GM23338 (cell line): Measurements from ENCODE around the gene CCN6. TPM values are rescaled to one million over a fixed set of nuclear protein-coding genes. Genes with fewer than 3 reads are reported as not detected.

Experiments
- ATAC-seq: fragments of 200-7000 bp; cut with Tn5 transposase; 3 replicates; pipeline ENCODE4 v1.9.1; 2020
- DNase-seq: peaks from one replicate; pipeline ENCODE4 v3.0.0-alpha.2; 2015; ENCODE audit warnings: low spot score
- H2AFZ ChIP-seq: fragments of 200-600 bp; sonication (generic); 2 replicates; pipeline ENCODE4 v1.8.0; 2016; ENCODE audit warnings: antibody characterized with exemption, mild to moderate bottlenecking, moderate library complexity
- H3F3A ChIP-seq: fragments of 200-600 bp; sonication (generic); replicated peaks from 2 replicates; pipeline ENCODE4 v1.8.0; 2017; ENCODE audit warnings: antibody characterized with exemption, mixed run types, low read depth
- H3K27ac ChIP-seq: fragments of 200-600 bp; sonication (generic); 2 replicates; pipeline ENCODE4 v1.6.1; 2016; ENCODE audit warnings: low read depth
- H3K27me3 ChIP-seq: fragments of 200-600 bp; sonication (generic); 2 replicates; pipeline ENCODE4 v1.8.0; 2016; ENCODE audit warnings: mild to moderate bottlenecking, mixed run types, moderate library complexity; ENCODE audit not compliant: insufficient read depth
- H3K36me3 ChIP-seq: fragments of 200-600 bp; sonication (generic); 2 replicates; pipeline ENCODE4 v1.8.0; 2016; ENCODE audit warnings: mild to moderate bottlenecking; ENCODE audit not compliant: insufficient read depth
- H3K4me1 ChIP-seq: fragments of 200-600 bp; sonication (generic); 2 replicates; pipeline ENCODE4 v1.8.0; 2016; ENCODE audit warnings: mild to moderate bottlenecking, moderate library complexity; ENCODE audit not compliant: insufficient read depth
- H3K4me2 ChIP-seq: fragments of 200-600 bp; sonication (generic); 2 replicates; pipeline ENCODE4 v1.7.1; 2017; ENCODE audit warnings: mixed run types
- H3K4me3 ChIP-seq: fragments of 200-600 bp; sonication (generic); 2 replicates; pipeline ENCODE4 v1.6.1; 2016; ENCODE audit warnings: mixed run types
- H3K79me2 ChIP-seq: fragments of 200-600 bp; sonication (generic); replicated peaks from 2 replicates; pipeline ENCODE4 v1.8.0; 2017; ENCODE audit warnings: mild to moderate bottlenecking; ENCODE audit not compliant: insufficient read depth
- H3K9me2 ChIP-seq: fragments of 200-600 bp; sonication (generic); 2 replicates; pipeline ENCODE4 v1.8.0; 2017; ENCODE audit not compliant: insufficient read depth
- H4K20me1 ChIP-seq: fragments of 200-600 bp; sonication (generic); replicated peaks from 2 replicates; pipeline ENCODE4 v1.8.0; 2017; ENCODE audit warnings: mild to moderate bottlenecking; ENCODE audit not compliant: insufficient read depth
- H3K27ac Mint-ChIP-seq: 2 replicates; pipeline ENCODE4 v1.8.0; 2020; ENCODE audit warnings: inconsistent platforms, mild to moderate bottlenecking, moderate library complexity, mixed read lengths
- H3K27me3 Mint-ChIP-seq: 3 replicates; pipeline ENCODE4 v1.8.0; 2022; ENCODE audit warnings: low read depth, mild to moderate bottlenecking, moderate library complexity, mixed read lengths, inconsistent platforms; ENCODE audit not compliant: insufficient read depth, poor library complexity
- H3K36me3 Mint-ChIP-seq: 3 replicates; pipeline ENCODE4 v1.8.0; 2021; ENCODE audit warnings: low read depth, mild to moderate bottlenecking, inconsistent platforms, moderate library complexity, mixed read lengths
- H3K4me1 Mint-ChIP-seq: 3 replicates; pipeline ENCODE4 v1.8.0; 2020; ENCODE audit warnings: mild to moderate bottlenecking, inconsistent platforms, mixed read lengths
- H3K4me3 Mint-ChIP-seq: 3 replicates; pipeline ENCODE4 v1.8.0; 2021; ENCODE audit warnings: moderate library complexity, mild to moderate bottlenecking, inconsistent platforms, mixed read lengths
- H3K9me3 Mint-ChIP-seq: 3 replicates; pipeline ENCODE4 v1.8.0; 2020; ENCODE audit warnings: moderate library complexity, mild to moderate bottlenecking, inconsistent platforms, mixed read lengths
- CREB1 ChIP-seq: fragments of 250-450 bp; sonication (Bioruptor Pico); IDR thresholded peaks from 2 replicates; pipeline ENCODE4 v1.5.0; 2020; ENCODE audit warnings: low read depth, mild to moderate bottlenecking, moderate library complexity
- EZH2 ChIP-seq: fragments of 200-600 bp; sonication (generic); IDR thresholded peaks from one replicate; pipeline ENCODE4 v1.8.0; 2017; ENCODE audit warnings: antibody characterized with exemption, mild to moderate bottlenecking, low read depth; ENCODE audit not compliant: unreplicated experiment
- EZH2phosphoT487 ChIP-seq: fragments of 200-600 bp; sonication (generic); IDR thresholded peaks from one replicate; pipeline ENCODE4 v1.8.1; 2018; ENCODE audit warnings: antibody characterized with exemption; ENCODE audit not compliant: unreplicated experiment
- JUNB ChIP-seq: IDR thresholded peaks from one replicate; pipeline ENCODE4 v1.6.1; 2016; ENCODE audit warnings: antibody characterized with exemption; ENCODE audit not compliant: unreplicated experiment
- NANOG ChIP-seq: IDR thresholded peaks from 2 replicates; pipeline ENCODE4 v1.6.1; 2016; ENCODE audit warnings: antibody characterized with exemption, borderline replicate concordance
- polyA plus RNA-seq: library from polyadenylated mRNA; unstranded; fragments of >200 nt; fragmentation: Nextera tagmentation; extraction: Ambion mirVana; gene quantifications from 2 replicates; pipeline ENCODE4 v1.2.1, GENCODE V29; 2016
- total RNA-seq: library from RNA; depleted of rRNA; stranded (reverse); fragments of >200 nt; shearing (Covaris generic); gene quantifications from 2 replicates; pipeline ENCODE4 v1.2.3, GENCODE V29; 2014
- TF ChIP-seq, protein P1 (sequence below): fragments of 250-450 bp; sonication (Bioruptor Pico); IDR thresholded peaks from 2 replicates; pipeline ENCODE4 v1.5.0; 2020; ENCODE audit warnings: mild to moderate bottlenecking, moderate library complexity

Gene CCN6
- total and polyA plus RNA-seq, 2 experiments from 2014 or later: 0.65 TPM; not detected in 1

DNA sequence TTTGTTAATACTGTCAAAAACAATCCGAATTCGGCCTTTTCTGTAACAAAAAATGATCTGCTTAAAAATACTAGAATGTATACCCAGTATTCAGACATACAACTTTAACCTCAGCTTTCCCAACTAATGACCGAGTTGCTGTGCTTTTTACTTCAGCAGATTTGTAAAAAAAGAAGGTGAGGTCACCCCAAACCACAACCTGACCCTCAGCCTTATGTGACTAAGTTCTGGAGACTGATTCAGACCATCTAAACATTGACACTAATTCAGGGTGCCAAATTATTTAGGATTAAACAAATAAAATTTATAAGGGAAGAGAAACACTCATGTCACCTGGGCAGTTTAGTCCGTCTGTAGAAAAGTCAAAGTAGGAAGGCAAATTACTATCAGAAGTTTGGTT, 7.7 kb downstream of the CCN6 start (continued):
- TF ChIP-seq, protein P1, sequence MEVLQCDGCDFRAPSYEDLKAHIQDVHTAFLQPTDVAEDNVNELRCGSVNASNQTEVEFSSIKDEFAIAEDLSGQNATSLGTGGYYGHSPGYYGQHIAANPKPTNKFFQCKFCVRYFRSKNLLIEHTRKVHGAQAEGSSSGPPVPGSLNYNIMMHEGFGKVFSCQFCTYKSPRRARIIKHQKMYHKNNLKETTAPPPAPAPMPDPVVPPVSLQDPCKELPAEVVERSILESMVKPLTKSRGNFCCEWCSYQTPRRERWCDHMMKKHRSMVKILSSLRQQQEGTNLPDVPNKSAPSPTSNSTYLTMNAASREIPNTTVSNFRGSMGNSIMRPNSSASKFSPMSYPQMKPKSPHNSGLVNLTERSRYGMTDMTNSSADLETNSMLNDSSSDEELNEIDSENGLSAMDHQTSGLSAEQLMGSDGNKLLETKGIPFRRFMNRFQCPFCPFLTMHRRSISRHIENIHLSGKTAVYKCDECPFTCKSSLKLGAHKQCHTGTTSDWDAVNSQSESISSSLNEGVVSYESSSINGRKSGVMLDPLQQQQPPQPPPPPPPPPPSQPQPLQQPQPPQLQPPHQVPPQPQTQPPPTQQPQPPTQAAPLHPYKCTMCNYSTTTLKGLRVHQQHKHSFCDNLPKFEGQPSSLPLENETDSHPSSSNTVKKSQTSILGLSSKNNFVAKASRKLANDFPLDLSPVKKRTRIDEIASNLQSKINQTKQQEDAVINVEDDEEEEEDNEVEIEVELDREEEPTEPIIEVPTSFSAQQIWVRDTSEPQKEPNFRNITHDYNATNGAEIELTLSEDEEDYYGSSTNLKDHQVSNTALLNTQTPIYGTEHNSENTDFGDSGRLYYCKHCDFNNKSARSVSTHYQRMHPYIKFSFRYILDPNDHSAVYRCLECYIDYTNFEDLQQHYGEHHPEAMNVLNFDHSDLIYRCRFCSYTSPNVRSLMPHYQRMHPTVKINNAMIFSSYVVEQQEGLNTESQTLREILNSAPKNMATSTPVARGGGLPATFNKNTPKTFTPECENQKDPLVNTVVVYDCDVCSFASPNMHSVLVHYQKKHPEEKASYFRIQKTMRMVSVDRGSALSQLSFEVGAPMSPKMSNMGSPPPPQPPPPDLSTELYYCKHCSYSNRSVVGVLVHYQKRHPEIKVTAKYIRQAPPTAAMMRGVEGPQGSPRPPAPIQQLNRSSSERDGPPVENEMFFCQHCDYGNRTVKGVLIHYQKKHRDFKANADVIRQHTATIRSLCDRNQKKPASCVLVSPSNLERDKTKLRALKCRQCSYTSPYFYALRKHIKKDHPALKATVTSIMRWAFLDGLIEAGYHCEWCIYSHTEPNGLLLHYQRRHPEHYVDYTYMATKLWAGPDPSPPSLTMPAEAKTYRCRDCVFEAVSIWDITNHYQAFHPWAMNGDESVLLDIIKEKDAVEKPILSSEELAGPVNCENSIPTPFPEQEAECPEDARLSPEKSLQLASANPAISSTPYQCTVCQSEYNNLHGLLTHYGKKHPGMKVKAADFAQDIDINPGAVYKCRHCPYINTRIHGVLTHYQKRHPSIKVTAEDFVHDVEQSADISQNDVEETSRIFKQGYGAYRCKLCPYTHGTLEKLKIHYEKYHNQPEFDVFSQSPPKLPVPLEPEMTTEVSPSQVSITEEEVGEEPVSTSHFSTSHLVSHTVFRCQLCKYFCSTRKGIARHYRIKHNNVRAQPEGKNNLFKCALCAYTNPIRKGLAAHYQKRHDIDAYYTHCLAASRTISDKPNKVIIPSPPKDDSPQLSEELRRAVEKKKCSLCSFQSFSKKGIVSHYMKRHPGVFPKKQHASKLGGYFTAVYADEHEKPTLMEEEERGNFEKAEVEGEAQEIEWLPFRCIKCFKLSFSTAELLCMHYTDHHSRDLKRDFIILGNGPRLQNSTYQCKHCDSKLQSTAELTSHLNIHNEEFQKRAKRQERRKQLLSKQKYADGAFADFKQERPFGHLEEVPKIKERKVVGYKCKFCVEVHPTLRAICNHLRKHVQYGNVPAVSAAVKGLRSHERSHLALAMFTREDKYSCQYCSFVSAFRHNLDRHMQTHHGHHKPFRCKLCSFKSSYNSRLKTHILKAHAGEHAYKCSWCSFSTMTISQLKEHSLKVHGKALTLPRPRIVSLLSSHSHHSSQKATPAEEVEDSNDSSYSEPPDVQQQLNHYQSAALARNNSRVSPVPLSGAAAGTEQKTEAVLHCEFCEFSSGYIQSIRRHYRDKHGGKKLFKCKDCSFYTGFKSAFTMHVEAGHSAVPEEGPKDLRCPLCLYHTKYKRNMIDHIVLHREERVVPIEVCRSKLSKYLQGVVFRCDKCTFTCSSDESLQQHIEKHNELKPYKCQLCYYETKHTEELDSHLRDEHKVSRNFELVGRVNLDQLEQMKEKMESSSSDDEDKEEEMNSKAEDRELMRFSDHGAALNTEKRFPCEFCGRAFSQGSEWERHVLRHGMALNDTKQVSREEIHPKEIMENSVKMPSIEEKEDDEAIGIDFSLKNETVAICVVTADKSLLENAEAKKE: no peak
- TF ChIP-seq EZH2 (no peak), JUNB (no peak)

DNA sequence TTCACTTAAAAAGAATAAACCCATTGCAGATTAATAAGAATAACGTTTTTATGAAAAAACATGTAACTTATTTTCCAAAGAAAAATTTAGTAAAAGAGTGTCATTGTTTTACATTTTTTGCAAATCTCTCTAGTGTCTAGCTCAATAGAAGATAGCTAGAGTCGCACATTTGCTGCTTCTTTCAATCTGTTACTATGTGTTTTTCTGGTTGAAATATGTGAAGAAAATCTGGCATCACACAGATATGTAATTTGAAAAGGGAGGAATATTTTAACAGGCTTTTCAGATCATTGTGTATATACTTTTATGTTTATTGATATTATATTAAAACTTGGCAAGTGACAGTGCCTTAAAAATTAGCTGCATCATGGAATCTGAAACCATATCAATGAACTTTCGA, 9.1 kb downstream of the CCN6 start:
- Mint-ChIP-seq H3K4me3 (no peak overlapping the region), H3K27me3 (no peaks in the 10 kb centered on the region), H3K4me1 (no peaks in the 10 kb centered on the region), H3K36me3 (no peaks in the 10 kb centered on the region), H3K27ac (no peak overlapping the region), H3K9me3 (no peaks in the 10 kb centered on the region)
- no peaks in the 10 kb centered on the region for H3K27me3 ChIP-seq
- no peaks in the 10 kb centered on the region for H3K36me3 ChIP-seq
- no peak overlapping the region for H3K4me3 ChIP-seq
- no peak overlapping the region for H2AFZ ChIP-seq
- no peaks in the 10 kb centered on the region for H3K9me2 ChIP-seq
- TF ChIP-seq CREB1 (CRISPR knock-in tag): no peak
- TF ChIP-seq, protein P1: no peak
- TF ChIP-seq EZH2phosphoT487: no peak
- TF ChIP-seq NANOG: no peak
- H3K27ac ChIP-seq: no peak overlapping the region
- DNase-seq (no peak), ATAC-seq (no peak)
- no peaks in the 10 kb centered on the region for H3F3A ChIP-seq
- H4K20me1 ChIP-seq: no peaks in the 10 kb centered on the region
- H3K4me2 ChIP-seq: no peak overlapping the region
- no peaks in the 10 kb centered on the region for H3K79me2 ChIP-seq
- no peaks in the 10 kb centered on the region for H3K4me1 ChIP-seq
